ENCODE measurements around the gene RPAIN.

DNA sequence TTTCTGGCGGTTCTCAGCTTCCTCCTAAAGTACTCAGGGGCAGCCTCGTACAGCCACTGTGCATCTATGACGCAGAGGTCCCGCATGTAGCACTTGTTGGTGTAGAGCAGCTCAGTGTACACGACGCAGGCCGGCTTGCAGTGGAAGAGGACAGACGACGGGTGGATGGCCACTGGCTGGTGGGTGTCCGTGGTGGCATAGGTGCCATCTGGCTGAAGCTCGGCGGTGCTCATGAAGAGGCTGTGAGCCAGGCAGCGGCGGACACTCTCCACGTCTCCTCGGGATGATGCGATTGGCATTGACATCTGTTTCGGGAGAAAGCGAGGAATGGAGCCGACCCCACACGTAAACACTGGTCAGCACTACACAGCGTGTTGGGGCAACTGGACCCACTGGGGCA is 24.2 kb downstream of the RPAIN start:
- TF ChIP-seq, protein P1, sequence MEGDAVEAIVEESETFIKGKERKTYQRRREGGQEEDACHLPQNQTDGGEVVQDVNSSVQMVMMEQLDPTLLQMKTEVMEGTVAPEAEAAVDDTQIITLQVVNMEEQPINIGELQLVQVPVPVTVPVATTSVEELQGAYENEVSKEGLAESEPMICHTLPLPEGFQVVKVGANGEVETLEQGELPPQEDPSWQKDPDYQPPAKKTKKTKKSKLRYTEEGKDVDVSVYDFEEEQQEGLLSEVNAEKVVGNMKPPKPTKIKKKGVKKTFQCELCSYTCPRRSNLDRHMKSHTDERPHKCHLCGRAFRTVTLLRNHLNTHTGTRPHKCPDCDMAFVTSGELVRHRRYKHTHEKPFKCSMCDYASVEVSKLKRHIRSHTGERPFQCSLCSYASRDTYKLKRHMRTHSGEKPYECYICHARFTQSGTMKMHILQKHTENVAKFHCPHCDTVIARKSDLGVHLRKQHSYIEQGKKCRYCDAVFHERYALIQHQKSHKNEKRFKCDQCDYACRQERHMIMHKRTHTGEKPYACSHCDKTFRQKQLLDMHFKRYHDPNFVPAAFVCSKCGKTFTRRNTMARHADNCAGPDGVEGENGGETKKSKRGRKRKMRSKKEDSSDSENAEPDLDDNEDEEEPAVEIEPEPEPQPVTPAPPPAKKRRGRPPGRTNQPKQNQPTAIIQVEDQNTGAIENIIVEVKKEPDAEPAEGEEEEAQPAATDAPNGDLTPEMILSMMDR (IDR thresholded peaks at IDR 0.05) = no peak
- no peak for TF ChIP-seq POLR2A (IDR thresholded peaks at IDR 0.05)
